Activated CD4-positive, alpha-beta T cell treated with anti-CD3 and anti-CD28 coated beads for 48 hours (primary cell): Measurements from ENCODE around the gene CSNK1D.
"Not testable (repeated sequence)": the region's sequence is repeated elsewhere in the genome, so short reads cannot be mapped to it uniquely, and the experiment has no call there.

Experiments used
- DNase-seq: peaks from one replicate; pipeline ENCODE4 v3.0.0-alpha.2; 2020

The CSNK1D gene

DNA sequence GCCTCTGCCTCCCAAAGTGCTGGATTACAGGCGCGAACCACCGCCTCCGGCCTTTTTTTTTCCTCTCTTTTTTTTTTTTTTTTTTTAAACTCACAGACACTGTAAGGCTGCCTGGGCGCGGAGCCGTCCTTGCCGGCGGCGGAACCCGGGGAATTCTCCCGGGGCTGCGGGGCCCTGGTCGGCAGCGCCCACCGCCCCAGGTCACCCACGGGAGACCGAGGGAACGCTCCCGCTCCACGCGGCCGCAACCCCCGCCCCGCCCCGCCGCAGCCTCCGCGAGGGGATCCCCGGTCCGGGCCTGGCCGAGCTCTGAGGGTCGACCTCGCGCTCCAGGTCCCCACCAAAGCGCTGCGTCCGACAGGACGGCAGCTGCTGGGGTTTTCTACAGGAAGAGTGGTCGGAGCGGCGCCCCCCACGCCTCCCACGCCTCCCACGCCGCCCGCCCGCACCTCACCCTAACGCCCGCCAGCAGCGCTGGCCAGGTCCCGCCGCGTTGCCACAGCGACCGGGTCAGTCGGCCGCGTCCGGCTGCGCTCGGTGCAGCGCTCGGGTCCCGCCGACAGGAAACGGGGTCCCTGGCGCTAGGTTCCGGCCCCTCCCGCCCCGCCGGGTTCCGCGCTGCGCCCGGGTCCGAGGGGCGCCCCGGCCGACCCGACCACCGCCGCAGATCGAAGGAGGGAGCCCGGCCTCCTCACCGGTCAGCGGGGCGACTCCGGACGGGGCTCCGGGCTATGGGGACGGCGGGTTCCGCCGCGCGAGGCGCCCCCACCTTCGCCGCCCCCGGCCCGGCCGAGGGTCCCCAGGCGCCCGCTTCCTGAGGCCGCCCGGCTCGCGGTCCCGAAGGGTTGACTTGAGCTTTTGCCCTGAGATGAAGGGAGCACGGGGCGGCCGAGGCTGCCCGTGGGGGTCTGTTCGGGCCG is 60.9 kb downstream of the CSNK1D start, which contains the start of gene CCDC57:
Gene CCDC57, minus strand, starts transcription at position 512 of the 920 bp plus-strand sequence. CDS start 10,898 bp downstream, outside the sequence.
- DNase-seq = peak; percentile 84

DNA sequence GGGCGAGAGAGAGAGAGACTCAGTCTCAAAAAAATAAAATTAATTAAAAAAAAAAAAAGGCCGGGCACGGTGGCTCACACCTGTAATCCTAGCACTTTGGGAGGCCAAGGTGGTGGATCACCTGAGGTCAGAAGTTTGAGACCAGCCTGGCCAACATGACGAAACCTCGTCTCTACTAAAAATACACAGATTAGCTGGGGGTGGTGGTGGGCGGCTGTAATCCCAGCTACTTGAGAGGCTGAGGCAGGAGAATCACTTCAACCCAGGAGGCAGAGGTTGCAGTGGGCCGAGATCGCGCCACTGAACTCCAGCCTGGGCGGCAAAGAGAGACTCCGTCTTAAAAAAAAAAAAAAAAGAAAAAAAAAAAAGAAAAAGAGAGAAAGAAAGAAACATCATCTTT is 62.8 kb downstream of the CSNK1D start:
- not testable (repeated sequence) for DNase-seq

DNA sequence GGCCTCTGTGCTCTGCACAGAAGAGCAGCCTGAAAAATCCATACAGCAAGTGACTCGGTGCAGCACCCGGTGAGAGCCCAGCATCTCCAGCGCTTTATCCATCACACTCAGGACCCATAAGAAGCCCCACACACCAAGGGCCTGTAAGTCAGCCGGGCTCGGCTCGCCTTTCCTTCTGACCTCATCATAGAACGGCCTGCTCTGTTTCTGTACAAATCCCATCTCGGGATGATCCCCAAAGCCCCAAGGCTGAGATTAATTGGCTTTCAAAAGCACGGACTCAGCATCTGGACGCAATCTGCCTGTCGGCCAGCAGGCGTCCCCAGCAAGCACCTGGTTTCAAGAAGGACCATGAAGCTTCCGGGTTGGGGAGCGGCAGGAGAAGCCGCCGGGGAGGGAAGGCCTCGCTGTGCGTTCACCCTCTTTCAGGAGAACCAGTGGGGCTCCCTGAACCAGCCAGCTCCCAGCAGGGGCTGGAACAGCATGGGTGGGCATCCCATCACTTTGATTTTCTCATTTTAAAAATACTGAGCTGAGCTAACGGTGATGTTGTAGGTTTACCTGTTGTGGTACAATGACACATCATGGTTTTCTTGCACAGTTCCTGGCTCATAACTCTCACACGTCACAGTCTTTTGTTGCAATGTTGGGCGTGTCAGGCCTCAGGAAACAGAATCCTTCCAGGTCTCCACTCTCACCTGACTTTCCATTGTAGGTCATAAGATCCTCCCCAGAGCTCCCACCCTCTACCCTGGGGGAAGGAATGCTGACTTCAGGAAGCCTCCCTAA is 67.6 kb downstream of the CSNK1D start:
- DNase-seq = peak; percentile 85

DNA sequence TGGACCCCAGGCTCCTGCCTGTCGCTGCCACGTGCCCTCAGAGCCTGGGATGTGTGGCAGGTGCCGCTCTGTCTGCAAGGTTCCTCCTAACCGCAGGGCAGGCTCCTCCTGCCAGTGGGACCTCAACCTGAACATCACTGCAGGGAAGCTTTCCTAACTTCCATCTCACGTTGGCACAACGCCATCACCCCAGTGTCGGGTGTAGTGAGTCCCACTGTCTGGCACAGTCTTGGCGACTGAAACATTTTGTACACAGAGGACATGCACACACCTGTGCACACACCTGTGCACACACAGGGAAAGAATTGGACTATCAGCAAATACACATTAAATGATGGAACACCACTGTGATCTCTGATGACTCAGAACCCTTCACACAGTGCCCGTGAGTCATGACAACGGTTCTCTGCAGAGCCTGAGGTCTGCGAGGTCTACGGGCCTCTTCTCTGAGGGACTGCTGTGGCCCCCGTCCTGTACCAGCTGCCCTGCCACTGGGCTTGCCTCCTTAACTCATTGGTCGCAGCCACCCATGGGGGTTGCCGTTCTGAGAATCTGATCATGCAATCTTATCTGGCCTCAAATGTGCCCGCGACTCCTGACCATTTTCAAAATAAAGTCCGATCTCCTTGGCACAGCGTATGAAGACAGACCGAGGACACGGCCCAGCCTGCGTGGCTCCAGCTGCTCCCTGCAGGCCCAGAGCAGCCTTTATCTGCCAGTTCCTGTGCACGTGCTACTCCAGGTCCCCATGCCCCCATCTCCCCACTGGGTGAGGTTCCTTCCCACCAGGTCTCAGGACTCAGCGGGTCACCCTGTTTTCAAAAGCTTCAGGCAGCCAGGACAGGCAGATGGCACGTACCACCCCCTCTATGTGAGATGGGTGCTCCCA is 68.4 kb downstream of the CSNK1D start:
- DNase-seq = peak; percentile 74

DNA sequence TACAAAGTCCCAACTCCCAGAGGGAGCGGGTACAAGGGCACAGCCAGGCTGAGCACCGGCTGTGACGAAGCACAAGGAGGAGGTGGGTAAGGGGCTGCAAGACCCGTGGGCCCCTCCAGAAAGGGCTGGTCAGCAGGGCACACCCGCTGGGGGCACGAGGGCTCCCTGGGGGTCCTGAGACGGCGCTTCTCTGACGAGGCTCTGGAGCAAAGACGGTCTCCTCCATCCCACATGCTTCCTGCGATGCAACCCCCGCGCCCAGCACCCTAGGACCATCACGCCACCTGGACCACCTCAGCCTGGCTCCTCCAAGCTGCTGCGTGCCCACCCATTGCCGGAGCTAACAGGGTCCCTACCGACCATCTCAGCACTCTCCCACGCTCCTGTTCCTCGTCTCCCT is 69.6 kb downstream of the CSNK1D start:
- DNase-seq = no peak

DNA sequence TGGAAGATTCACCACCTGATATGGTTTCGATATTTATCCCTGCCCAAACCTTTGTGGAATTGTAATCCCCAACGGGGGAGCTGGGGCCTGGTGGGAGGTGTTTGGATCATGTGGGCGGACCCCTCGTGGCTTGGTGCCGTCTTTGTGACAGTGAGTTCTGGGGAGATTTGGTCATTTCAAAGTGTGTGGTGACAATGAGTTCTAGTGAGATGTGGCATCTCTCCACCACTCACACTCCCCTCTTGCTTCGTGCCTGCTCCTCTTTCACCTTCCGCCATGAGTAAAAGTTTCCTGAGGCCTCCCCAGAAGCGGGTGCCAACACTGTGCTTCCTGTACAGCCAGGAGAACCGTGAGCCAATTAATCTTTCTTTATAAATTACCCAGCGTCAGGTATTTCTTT is 70.5 kb downstream of the CSNK1D start:
- peak; percentile 70 for DNase-seq

DNA sequence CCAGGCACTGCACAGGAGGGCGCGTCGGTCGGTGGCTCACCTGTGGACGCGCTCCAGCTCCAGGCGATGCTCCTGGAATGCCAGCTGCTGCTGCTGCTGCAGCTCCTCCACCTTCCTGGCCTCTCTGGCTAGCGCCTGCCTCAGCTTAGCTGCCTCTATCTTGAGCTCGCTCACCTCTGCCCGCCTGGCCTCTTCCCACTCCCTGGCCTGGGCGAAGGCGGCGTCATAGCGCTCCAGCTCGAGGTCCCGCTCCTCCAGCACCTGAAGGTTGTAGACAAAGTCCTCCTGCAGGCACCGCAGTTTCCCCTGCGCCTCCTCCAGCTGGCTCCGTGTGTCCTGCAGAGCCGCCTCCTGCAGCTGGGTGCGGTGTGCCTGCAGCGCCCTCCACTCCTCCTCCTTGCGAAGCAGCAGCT is 72.0 kb downstream of the CSNK1D start:
- peak; percentile 27 for DNase-seq

DNA sequence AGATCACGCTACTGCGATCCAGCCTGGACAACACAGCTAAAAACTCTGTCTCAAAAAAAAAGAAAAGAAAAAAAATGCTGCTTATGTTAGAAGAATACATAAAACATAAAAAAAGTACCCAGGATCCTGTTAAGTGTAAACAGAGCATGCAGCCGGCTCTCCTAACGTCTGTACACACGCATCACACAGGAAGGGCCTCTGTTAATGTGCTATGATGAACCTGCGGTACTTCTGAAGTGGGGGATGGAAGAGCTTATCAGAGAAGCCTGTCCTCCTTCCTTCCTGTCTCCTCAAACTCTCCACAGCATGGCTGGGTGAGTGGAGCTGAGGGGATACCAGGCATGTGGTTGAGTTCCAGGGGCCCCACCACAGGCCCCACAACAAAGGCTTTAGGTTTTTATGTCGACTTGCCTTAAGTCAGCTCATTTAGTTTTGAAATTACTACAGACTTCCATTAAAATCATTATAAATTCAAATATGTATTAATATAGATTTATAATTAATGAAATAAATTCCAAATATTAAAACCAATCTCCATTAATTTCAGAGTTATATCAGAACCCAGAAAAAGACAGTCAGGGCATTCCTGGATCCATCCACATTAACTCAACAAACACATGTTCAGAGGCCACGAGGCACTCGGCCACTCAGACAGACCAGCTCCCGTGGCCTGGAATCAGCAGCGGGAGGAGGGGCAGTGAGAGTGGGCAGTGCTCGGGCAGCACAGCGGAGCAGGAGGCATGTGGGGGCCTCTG is 72.6 kb downstream of the CSNK1D start:
- peak; percentile 76 for DNase-seq

DNA sequence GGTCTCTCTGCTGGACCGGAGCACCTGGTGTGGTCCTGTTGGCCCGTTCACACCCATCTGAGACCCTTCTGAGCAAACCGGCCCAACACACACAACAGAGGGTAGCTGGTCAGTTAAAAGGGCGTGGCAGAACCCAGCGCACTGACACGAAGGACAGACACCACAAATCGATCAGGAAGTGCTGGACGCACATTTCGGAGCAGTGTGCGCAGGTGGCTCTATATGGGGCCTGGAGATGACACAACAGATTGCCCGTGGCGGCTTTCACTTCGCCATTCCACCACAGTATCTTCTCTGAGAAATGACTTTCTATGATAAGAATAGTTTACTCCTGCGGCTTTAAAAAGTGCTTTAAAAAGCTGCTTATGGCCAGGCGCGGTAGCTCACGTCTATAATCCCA is 73.4 kb downstream of the CSNK1D start:
- DNase-seq = no peak

DNA sequence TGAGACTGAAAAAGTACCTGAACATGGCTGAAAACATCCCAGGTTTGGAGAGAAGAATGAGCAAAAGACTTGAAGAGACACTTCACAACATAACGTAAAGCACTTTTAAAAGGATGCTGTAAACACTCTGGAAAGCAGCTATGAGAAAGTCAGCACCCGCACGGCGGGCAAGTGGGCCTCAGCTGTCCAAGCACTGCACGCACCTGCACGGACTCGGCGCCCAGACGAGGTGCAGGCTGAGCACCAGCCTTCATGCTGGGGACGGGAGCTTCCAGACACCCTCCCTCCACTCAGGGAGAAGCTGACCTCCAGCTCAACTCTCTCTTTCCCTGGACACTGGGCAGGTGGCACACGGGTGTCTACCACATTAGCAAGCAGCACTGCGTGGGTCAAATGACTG is 74.0 kb downstream of the CSNK1D start:
- DNase-seq = no peak

DNA sequence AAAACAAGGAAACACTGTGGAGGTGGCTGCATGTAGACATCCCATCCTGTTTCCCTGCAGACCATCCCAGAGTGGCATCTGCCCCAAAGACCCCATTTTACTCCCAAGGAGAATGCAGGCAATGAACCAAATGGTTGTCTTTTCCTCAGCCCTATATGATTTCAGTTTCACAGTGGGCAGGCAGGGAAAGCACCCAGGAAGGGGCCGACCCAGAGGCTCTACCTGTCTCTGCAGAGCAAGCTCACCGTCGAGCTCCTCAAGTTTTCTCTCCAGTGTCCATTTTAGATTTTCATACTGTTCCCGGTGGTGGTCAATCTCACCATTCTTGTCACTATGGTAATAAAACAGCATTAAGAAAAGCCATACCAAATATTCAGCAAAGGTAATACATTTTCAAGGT is 75.4 kb downstream of the CSNK1D start:
- DNase-seq = peak; percentile 33

DNA sequence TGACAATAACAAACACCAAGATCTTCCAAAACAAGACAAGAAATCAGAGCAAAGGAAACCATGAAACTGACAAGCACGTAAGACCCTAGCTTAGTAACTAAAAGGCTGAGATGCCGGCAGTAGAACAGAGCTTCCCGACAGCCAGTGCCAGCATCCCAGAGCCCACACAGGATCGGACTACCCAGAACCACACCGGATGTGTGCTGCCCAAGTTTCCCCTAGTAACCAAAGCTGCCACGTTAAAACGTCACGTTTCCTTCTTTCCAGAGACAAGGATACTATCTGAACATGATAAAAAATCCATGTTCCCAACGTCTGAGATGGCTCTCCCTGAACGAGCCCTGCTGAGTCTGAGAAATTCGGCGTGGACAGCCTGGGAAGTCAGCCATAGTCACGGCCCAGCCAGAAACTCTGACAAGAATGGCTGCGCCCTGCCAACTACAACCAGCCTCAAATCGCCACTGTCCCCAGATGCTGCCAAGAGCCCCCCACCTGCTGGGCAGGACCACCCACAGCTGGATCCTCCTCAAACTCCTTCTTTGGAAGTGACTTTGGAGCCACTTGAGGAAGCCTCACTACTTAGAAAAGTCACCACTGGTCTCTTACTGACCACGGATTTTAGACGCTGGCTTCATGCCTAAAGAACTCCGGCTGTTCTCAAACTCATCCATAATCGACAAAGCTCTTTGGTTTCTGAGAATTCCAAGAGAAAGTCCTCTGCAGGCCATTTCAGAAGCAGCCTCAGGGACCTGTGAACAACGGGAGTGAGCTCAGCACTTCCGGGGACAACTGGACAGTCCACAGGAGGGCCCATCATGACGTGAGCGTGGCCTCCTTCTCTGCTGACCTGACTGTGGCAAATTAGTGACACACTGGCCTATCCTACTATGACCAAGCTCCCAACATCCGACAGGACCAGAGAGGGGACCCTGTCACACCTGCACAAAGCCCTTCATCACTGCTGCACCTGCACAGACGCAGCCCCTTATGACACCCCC is 77.5 kb downstream of the CSNK1D start:
- DNase-seq = no peak

DNA sequence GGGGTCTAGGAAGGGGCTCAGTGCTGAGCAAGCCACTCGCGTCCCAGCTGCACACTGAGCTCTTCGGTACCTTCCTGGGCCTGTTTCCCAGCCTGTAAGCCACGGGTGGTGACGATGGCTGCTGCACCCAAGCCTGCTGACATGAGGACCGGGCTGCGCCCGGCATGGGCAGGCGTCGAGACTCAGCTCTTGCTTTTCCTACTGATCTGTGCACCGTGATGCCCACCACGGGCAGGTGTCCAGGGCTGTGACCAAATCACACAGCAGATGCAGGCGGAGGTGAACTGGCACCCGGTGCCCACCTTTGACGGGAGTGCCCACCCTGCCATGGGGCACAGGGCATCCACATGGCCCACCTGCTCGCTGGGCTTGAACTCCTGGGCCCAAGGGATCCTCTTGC is 78.7 kb downstream of the CSNK1D start:
- no peak for DNase-seq

DNA sequence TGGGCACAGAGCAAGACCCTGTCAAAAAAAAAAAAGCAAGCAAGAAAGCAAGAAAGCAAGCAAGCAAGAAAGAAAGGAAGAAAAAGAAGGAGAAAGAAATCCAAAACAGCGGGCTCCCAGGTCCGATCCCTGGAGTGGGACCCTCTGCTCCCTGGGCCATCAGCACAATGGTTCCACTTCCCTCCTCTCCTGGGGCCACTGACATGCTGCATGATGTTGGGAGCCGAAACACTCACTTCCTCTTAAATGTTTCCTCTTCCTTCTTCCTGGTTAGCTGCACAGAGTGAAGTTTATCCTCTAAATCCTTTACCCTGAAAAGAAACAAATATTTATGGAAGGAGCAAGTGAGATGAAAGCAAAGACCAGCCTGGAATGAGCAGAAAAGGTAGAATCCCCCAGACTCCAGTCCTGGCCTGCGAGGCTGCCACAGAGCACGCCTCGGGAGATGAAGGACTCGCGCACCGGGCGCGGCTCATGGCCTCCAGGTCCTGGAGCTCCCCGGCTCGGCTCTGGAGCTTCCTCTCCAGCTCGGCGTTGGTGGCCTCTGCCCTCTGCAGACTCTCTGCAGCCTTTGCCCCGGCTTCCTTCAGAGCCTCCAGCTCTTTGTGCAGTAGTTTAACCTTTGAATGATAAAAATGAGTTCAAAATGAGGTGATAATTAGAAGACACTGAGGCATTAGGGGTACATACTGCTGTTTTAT is 79.8 kb downstream of the CSNK1D start:
- DNase-seq = no peak

DNA sequence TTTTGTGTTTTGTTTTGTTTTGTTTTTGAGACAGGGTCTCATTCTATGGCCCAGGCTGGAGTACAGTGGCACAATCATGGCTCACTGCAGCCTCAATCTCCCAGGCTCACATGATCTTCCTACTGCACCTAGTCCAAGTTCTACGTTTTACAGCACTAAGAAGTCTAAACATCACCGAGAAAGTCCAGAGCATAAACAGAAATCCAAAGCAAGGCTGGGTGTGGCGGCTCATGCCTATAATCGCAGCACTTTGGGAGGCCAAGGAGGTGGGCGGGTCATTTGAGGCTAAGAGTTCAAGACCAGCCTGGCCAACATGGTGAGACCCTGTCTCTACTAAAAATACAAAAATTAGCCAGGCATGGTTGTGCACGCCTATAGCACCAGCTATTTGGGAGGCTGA is 80.5 kb downstream of the CSNK1D start:
- not testable (repeated sequence) for DNase-seq
